K562 (cell line): ENCODE measurements around the gene DPH1. TPM values are rescaled to one million over a fixed set of nuclear protein-coding genes. Genes with fewer than 3 reads are reported as not detected.

Experiments used
- ATAC-seq: fragments of 200-7000 bp; cut with Tn5 transposase; 3 replicates; pipeline ENCODE4 v1.9.1; 2020; ENCODE audit warnings: moderate library complexity
- BruUV-seq: library from RNA; stranded (reverse); fragments of 400-500 nt; replicated peaks from 2 replicates; lab custom pipeline; 2021; lab: Mats Ljungman, UMichigan
- CTCF ChIA-PET: fragments of 300-600 bp; formaldehyde crosslinking; extraction: SDS; loops from one replicate; lab custom pipeline; 2021; ENCODE audit warnings: low intra/inter-chr PET ratio; lab: Yijun Ruan, JAX
- POLR2A ChIA-PET: fragments of 300-600, 350-650 bp; sonication (Branson Sonifier 250); formaldehyde crosslinking; extraction: SDS; loops from one replicate; lab custom pipeline; 2021; ENCODE audit warnings: antibody characterized with exemption, inconsistent platforms; lab: Yijun Ruan, JAX
- DNase-seq, 4 experiments: peaks; one replicate each; pipeline versions ENCODE4 v3.0.0 to v3.0.0-alpha.2; 2011 to 2018; ENCODE audit warnings: low spot score in 3 of 4, mixed read lengths in 3 of 4; ENCODE audit errors: extremely low read depth in 1 of 4
- FAIRE-seq: peaks from 2 replicates; lab custom pipeline; 2011; peaks lifted over from hg19 to GRCh38; lab: Jason Lieb, UNC
- H2AFZ ChIP-seq: 2 replicates; pipeline ENCODE4 v1.6.0; 2011; ENCODE audit warnings: low read depth, low read length, control low read depth, inconsistent platforms
- H3K27ac ChIP-seq: fragments of 200-600 bp; 3 replicates; pipeline ENCODE4 v1.8.0; 2011; ENCODE audit warnings: low read depth, mild to moderate bottlenecking, control low read depth, inconsistent platforms, low read length, moderate library complexity, mixed read lengths; ENCODE audit errors: extremely low read depth
- H3K27me3 ChIP-seq, 2 experiments: fragments of 300-600 bp in 1 of 2; 2 replicates in 1 of 2; 3 replicates in 1 of 2; pipeline versions ENCODE4 v1.6.0 to v1.8.0; 2011; ENCODE audit warnings: inconsistent platforms in 2 of 2, low read length in 2 of 2, mild to moderate bottlenecking in 1 of 2, mixed read lengths in 1 of 2, moderate library complexity in 1 of 2; ENCODE audit not compliant: control insufficient read depth in 2 of 2, insufficient read depth in 2 of 2
- H3K36me3 ChIP-seq: fragments of 300-600 bp; 3 replicates; pipeline ENCODE4 v1.8.0; 2011; ENCODE audit warnings: mild to moderate bottlenecking, low read length, inconsistent platforms; ENCODE audit not compliant: control insufficient read depth, insufficient read depth
- H3K4me1 ChIP-seq, 2 experiments: fragments of 200-600 bp in 1 of 2; replicated peaks in 1 of 2; 2 replicates in 1 of 2; 3 replicates in 1 of 2; pipeline versions ENCODE4 v1.5.1 to v1.8.0; 2011; ENCODE audit warnings: inconsistent platforms in 2 of 2, low read length in 2 of 2, mild to moderate bottlenecking in 1 of 2, mixed read lengths in 1 of 2, moderate library complexity in 1 of 2; ENCODE audit not compliant: control insufficient read depth in 2 of 2, insufficient read depth in 2 of 2
- H3K4me2 ChIP-seq: 2 replicates; pipeline ENCODE4 v1.6.1; 2011; ENCODE audit warnings: low read length, control low read depth, inconsistent platforms, mixed read lengths; ENCODE audit not compliant: insufficient read depth
- H3K4me3 ChIP-seq: fragments of 200-600 bp; sonication (generic), shearing (Covaris generic); 2 replicates; pipeline ENCODE4 v1.5.1; 2016; ENCODE audit warnings: control low read depth, inconsistent platforms
- H3K79me2 ChIP-seq: fragments of 200-600 bp; 3 replicates; pipeline ENCODE4 v1.8.0; 2011; ENCODE audit warnings: low read length, inconsistent platforms; ENCODE audit not compliant: control insufficient read depth, insufficient read depth
- H3K9ac ChIP-seq, 2 experiments: 2 replicates each; pipeline versions ENCODE4 v1.6.0 to v1.6.1; 2011; ENCODE audit warnings: low read depth in 2 of 2, low read length in 2 of 2, control low read depth in 1 of 2, inconsistent platforms in 1 of 2, mild to moderate bottlenecking in 1 of 2, mixed read lengths in 1 of 2; ENCODE audit not compliant: insufficient read depth in 1 of 2
- H3K9me1 ChIP-seq: one replicate; pipeline ENCODE4 v1.6.0; 2011; ENCODE audit warnings: inconsistent platforms, mild to moderate bottlenecking, low read length, moderate library complexity; ENCODE audit not compliant: control insufficient read depth, insufficient read depth
- H3K9me3 ChIP-seq: replicated peaks from 2 replicates; pipeline ENCODE4 v1.5.1; 2011; ENCODE audit warnings: low read depth, low read length, inconsistent platforms; ENCODE audit not compliant: control insufficient read depth, insufficient read depth
- H4K20me1 ChIP-seq: replicated peaks from 2 replicates; pipeline ENCODE4 v1.6.1; 2011; ENCODE audit warnings: low read length, inconsistent platforms, mixed read lengths; ENCODE audit not compliant: control insufficient read depth, insufficient read depth
- COPS2 ChIP-seq: fragments of 450-650 bp; conservative IDR thresholded peaks from 2 replicates; pipeline ENCODE4 v1.6.1; 2016; ENCODE audit warnings: mild to moderate bottlenecking, moderate library complexity
- KHSRP ChIP-seq: fragments of 450-650 bp; IDR thresholded peaks from 2 replicates; pipeline ENCODE4 v1.6.1; 2017
- PCBP2 ChIP-seq: fragments of 200-400 bp; formaldehyde crosslinking; IDR thresholded peaks from 2 replicates; pipeline ENCODE4 v1.6.1; 2018; ENCODE audit warnings: low read length, low read depth, mild to moderate bottlenecking, moderate library complexity; ENCODE audit not compliant: poor library complexity, severe bottlenecking
- PPARD ChIP-seq: fragments of 250-450 bp; sonication (Bioruptor Pico); IDR thresholded peaks from 2 replicates; pipeline ENCODE4 v1.8.0; 2022; ENCODE audit warnings: inconsistent platforms, mild to moderate bottlenecking, moderate library complexity
- TEAD1 ChIP-seq, 2 experiments: fragments of 450-650 bp in 1 of 2; sonication (generic) in 1 of 2; formaldehyde crosslinking; IDR thresholded peaks; 2 replicates each; pipeline versions ENCODE4 v1.4.0 to v1.8.0; 2020 to 2022; ENCODE audit warnings: mild to moderate bottlenecking in 2 of 2, missing genetic modification reagents in 1 of 2
- ZNF316 ChIP-seq: fragments of 450-650 bp; IDR thresholded peaks from 2 replicates; pipeline ENCODE4 v1.6.1; 2016
- WGBS: fragments of 100-300 bp; shearing (Covaris generic); methylation state at CpG from one replicate; pipeline ENCODE4 v1.1.6; 2016; ENCODE audit warnings: low coverage, mixed read lengths; ENCODE audit not compliant: insufficient coverage; ENCODE audit errors: missing lambda C conversion rate; 5-methylcytosine and 5-hydroxymethylcytosine counted together
- in situ Hi-C: fragments of 300-500 bp; cut with MboI; formaldehyde crosslinking; loops from 4 replicates; pipeline ENCODE4 v1.15.0; 2018; ENCODE audit warnings: inconsistent platforms, mixed read lengths
- intact Hi-C: fragments of 100-400 bp; cut with micrococcal nuclease; formaldehyde crosslinking; loops from 2 replicates; pipeline ENCODE4 v1.14.2; 2022
- polyA plus RNA-seq, 8 experiments: library from polyadenylated mRNA; depleted of rRNA in 4 of 8; stranded (reverse) in 5 of 8; unstranded in 3 of 8; fragments of >200 nt; fragmentation: Nextera tagmentation in 2 of 8; fragmentation: Illumina TruSeq in 1 of 8; extraction: Ambion mirVana in 2 of 8; extraction: Trizol in 1 of 8; gene quantifications; 2 replicates each; pipeline versions ENCODE4 v1.2.1 to v1.2.3, GENCODE V29; 2011 to 2014; ENCODE audit warnings: inconsistent platforms in 1 of 8, missing spikeins in 1 of 8
- total RNA-seq, 7 experiments: library from RNA; depleted of rRNA in 6 of 7; stranded (reverse); fragments of >200 nt in 6 of 7; fragmentation: Illumina TruSeq in 2 of 7; extraction: Trizol in 2 of 7; gene quantifications; 2 replicates each; pipeline versions ENCODE4 v1.2.1 to v1.2.3, GENCODE V29; 2011 to 2021; ENCODE audit warnings: low replicate concordance in 1 of 7
- TF ChIP-seq, protein P1 (sequence below): fragments of 200-800 bp; sonication (Bioruptor generic); IDR thresholded peaks from 2 replicates; pipeline ENCODE4 v1.6.1; 2017; ENCODE audit warnings: missing genetic modification characterization, missing compliant biosample characterization
- TF ChIP-seq, protein P2 (sequence below): fragments of 250-450 bp; sonication (Bioruptor Pico); IDR thresholded peaks from 2 replicates; pipeline ENCODE4 v1.5.0; 2021
- TF ChIP-seq, protein P3 (sequence below): sonication (generic); formaldehyde crosslinking; IDR thresholded peaks from 2 replicates; pipeline ENCODE4 v1.4.0; 2020; ENCODE audit warnings: mild to moderate bottlenecking, missing genetic modification reagents
- TF ChIP-seq, protein P4 (sequence below): fragments of 450-650 bp; IDR thresholded peaks from 2 replicates; pipeline ENCODE4 v1.7.1; 2018; ENCODE audit warnings: mild to moderate bottlenecking, low read depth; ENCODE audit not compliant: partially characterized antibody

DPH1 gene
- total and polyA plus RNA-seq, 9 of the 15 experiments (the other 6 are each of a cell fraction or from before 2014, with no cell fraction given), result 0.42 to 40.6 (median 20.2) TPM

DNA sequence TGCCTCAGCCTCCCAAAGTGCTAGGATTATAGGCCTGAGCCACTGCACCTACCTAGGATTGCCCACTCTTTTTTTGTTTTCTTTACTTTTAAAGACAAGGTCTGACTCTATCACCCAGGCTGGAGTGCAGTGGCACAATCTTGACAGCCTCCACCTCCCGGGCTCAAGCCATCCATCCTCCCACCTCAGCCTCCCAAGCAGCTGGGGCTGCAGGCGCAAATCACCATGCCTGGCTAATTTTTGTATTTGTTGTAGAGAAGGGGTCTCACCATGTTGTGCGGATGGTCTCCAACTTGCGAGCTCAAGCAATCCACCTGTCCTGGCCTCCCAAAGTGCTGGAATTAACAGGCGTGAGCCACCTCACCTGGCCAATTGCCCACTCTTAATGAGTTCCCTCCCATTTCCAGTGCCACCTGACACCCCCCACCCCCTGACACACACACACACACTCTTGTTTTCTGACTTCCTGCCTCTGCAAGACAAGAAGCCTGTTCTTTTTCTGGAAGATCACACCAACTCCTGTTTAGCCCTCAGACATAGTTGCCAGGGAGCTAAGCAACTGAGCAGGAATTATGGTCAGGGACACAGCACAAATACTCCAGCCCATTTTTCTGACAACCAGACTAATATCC is 14.4 kb downstream of the DPH1 start:
- Histone ChIP-seq H3K4me3 (no peak overlapping the region), H3K9me1 (no peaks in the 10 kb centered on the region), H3K9me3 (no peaks in the 10 kb centered on the region), H3K4me1 (peaks cover 10 to 21% of the 10 kb centered on the region in 2 experiments; a peak in 4 of 5 replicates), H3K4me2 (no peak overlapping the region), H3K9ac (no peak overlapping the region), H4K20me1 (no peaks in the 10 kb centered on the region), H3K36me3 (peaks cover 23% of the 10 kb centered on the region; the same call in 2 of the 3 replicates), H2AFZ (no peak overlapping the region), H3K27ac (no peak overlapping the region), H3K27me3 (no peaks in the 10 kb centered on the region), H3K79me2 (peaks cover 14% of the 10 kb centered on the region)
- ATAC-seq (no peak), DNase-seq (no peak), FAIRE-seq (no peak)
- WGBS, result 96% methylated on average over 4 of the region's 5 CpGs
- intact Hi-C loops, result no loop called here
- ChIA-PET POLR2A (interaction anchor here (0.7 kb wide), 1 partner anchor 200 kb away, joined by 3 read pairs; no protein-coding TSS in a partner anchor), CTCF (no interaction called here)
- BruUV-seq, result no TSS peak
- in situ Hi-C loops, result no loop called here
- TF ChIP-seq TEAD1 (CRISPR knock-in tag; IDR thresholded peaks at IDR 0.05) (no peak), COPS2 (no peak), ZNF316 (no peak), KHSRP (no peak), PCBP2 (no peak), PPARD (CRISPR knock-in tag) (no peak)
- TF ChIP-seq, protein P1, sequence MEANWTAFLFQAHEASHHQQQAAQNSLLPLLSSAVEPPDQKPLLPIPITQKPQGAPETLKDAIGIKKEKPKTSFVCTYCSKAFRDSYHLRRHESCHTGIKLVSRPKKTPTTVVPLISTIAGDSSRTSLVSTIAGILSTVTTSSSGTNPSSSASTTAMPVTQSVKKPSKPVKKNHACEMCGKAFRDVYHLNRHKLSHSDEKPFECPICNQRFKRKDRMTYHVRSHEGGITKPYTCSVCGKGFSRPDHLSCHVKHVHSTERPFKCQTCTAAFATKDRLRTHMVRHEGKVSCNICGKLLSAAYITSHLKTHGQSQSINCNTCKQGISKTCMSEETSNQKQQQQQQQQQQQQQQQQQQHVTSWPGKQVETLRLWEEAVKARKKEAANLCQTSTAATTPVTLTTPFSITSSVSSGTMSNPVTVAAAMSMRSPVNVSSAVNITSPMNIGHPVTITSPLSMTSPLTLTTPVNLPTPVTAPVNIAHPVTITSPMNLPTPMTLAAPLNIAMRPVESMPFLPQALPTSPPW (CRISPR knock-in tag), result no peak
- TF ChIP-seq, protein P2, sequence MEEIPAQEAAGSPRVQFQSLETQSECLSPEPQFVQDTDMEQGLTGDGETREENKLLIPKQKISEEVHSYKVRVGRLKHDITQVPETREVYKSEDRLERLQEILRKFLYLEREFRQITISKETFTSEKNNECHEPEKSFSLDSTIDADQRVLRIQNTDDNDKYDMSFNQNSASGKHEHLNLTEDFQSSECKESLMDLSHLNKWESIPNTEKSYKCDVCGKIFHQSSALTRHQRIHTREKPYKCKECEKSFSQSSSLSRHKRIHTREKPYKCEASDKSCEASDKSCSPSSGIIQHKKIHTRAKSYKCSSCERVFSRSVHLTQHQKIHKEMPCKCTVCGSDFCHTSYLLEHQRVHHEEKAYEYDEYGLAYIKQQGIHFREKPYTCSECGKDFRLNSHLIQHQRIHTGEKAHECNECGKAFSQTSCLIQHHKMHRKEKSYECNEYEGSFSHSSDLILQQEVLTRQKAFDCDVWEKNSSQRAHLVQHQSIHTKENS, result no peak
- TF ChIP-seq, protein P3, sequence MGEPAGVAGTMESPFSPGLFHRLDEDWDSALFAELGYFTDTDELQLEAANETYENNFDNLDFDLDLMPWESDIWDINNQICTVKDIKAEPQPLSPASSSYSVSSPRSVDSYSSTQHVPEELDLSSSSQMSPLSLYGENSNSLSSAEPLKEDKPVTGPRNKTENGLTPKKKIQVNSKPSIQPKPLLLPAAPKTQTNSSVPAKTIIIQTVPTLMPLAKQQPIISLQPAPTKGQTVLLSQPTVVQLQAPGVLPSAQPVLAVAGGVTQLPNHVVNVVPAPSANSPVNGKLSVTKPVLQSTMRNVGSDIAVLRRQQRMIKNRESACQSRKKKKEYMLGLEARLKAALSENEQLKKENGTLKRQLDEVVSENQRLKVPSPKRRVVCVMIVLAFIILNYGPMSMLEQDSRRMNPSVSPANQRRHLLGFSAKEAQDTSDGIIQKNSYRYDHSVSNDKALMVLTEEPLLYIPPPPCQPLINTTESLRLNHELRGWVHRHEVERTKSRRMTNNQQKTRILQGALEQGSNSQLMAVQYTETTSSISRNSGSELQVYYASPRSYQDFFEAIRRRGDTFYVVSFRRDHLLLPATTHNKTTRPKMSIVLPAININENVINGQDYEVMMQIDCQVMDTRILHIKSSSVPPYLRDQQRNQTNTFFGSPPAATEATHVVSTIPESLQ (CRISPR knock-in tag), result no peak
- TF ChIP-seq, protein P4, sequence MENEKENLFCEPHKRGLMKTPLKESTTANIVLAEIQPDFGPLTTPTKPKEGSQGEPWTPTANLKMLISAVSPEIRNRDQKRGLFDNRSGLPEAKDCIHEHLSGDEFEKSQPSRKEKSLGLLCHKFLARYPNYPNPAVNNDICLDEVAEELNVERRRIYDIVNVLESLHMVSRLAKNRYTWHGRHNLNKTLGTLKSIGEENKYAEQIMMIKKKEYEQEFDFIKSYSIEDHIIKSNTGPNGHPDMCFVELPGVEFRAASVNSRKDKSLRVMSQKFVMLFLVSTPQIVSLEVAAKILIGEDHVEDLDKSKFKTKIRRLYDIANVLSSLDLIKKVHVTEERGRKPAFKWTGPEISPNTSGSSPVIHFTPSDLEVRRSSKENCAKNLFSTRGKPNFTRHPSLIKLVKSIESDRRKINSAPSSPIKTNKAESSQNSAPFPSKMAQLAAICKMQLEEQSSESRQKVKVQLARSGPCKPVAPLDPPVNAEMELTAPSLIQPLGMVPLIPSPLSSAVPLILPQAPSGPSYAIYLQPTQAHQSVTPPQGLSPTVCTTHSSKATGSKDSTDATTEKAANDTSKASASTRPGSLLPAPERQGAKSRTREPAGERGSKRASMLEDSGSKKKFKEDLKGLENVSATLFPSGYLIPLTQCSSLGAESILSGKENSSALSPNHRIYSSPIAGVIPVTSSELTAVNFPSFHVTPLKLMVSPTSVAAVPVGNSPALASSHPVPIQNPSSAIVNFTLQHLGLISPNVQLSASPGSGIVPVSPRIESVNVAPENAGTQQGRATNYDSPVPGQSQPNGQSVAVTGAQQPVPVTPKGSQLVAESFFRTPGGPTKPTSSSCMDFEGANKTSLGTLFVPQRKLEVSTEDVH, result no peak
- TF ChIP-seq, all 486 proteins: peak for 0
